Caco-2 (cell line): Measurements from ENCODE around the gene KREMEN2. TPM values are rescaled to one million over a fixed set of nuclear protein-coding genes. Genes with fewer than 3 reads are reported as not detected.
A peak's percentile ranks its signal among the peaks of the same experiment; 100 is the strongest.

Experiments
- BruUV-seq: library from RNA; stranded (reverse); fragments of 400-500 nt; replicated peaks from 2 replicates; lab custom pipeline; 2021; lab: Mats Ljungman, UMichigan
- CTCF ChIA-PET: fragments of 300-600 bp; sonication (Branson Sonifier 250); formaldehyde crosslinking; loops from one replicate; lab custom pipeline; 2022; ENCODE audit warnings: antibody characterized with exemption; lab: Charles Lee
- POLR2A ChIA-PET: fragments of 300-600 bp; sonication (Branson Sonifier 250); formaldehyde crosslinking; loops from one replicate; lab custom pipeline; 2022; ENCODE audit warnings: antibody characterized with exemption; lab: Charles Lee
- DNase-seq, 2 experiments: peaks; one replicate each; pipeline versions ENCODE4 v3.0.0 to v3.0.0-alpha.2; 2020 to 2022
- H3K27me3 ChIP-seq: replicated peaks from 2 replicates; pipeline ENCODE4 v1.6.0; 2011; ENCODE audit warnings: low read length; ENCODE audit not compliant: control insufficient read depth, insufficient read depth
- H3K36me3 ChIP-seq: 2 replicates; pipeline ENCODE4 v1.5.1; 2011; ENCODE audit warnings: low read length; ENCODE audit not compliant: control insufficient read depth, insufficient read depth
- H3K4me1 ChIP-seq: fragments of 250-450 bp; sonication (Bioruptor Pico); 2 replicates; pipeline ENCODE4 v1.5.1; 2020; ENCODE audit warnings: mild to moderate bottlenecking
- H3K4me3 ChIP-seq: 2 replicates; pipeline ENCODE4 v1.5.1; 2011; ENCODE audit warnings: low read depth, mild to moderate bottlenecking, control low read depth, low read length
- H3K9me3 ChIP-seq: fragments of 250-450 bp; sonication (Bioruptor Pico); 2 replicates; pipeline ENCODE4 v1.5.1; 2020; ENCODE audit warnings: mild to moderate bottlenecking, moderate library complexity
- H3K27ac Mint-ChIP-seq: one replicate; pipeline ENCODE4 v1.8.0; 2022; ENCODE audit warnings: mixed read lengths; ENCODE audit not compliant: unreplicated experiment
- H3K27me3 Mint-ChIP-seq: one replicate; pipeline ENCODE4 v1.8.0; 2022; ENCODE audit warnings: mixed read lengths; ENCODE audit not compliant: insufficient read depth, unreplicated experiment
- H3K36me3 Mint-ChIP-seq: one replicate; pipeline ENCODE4 v1.8.0; 2022; ENCODE audit warnings: mild to moderate bottlenecking, mixed read lengths; ENCODE audit not compliant: insufficient read depth, unreplicated experiment
- H3K4me1 Mint-ChIP-seq: one replicate; pipeline ENCODE4 v1.8.0; 2022; ENCODE audit warnings: low read depth, mixed read lengths; ENCODE audit not compliant: unreplicated experiment
- H3K4me3 Mint-ChIP-seq: one replicate; pipeline ENCODE4 v1.8.0; 2022; ENCODE audit warnings: mild to moderate bottlenecking, moderate library complexity, mixed read lengths; ENCODE audit not compliant: unreplicated experiment
- H3K9me3 Mint-ChIP-seq: one replicate; pipeline ENCODE4 v1.8.0; 2022; ENCODE audit warnings: mixed read lengths; ENCODE audit not compliant: unreplicated experiment
- CTCF ChIP-seq, 2 experiments: fragments of 200-600 bp in 1 of 2; IDR thresholded peaks; 1 replicate in 1 of 2; 2 replicates in 1 of 2; pipeline versions ENCODE4 v1.5.1 to v1.8.0; 2011 to 2022; ENCODE audit warnings: antibody characterized with exemption in 1 of 2, control low read depth in 1 of 2, inconsistent platforms in 1 of 2, low read depth in 1 of 2, low read length in 1 of 2, mild to moderate bottlenecking in 1 of 2, moderate library complexity in 1 of 2; ENCODE audit not compliant: insufficient read depth in 1 of 2, severe bottlenecking in 1 of 2, unreplicated experiment in 1 of 2
- intact Hi-C: fragments of 100-400 bp; cut with micrococcal nuclease; formaldehyde crosslinking; loops from one replicate; pipeline ENCODE4 v1.10.0; 2022; ENCODE audit not compliant: unreplicated experiment
- total RNA-seq: library from RNA; stranded (reverse); gene quantifications from 2 replicates; pipeline ENCODE4 v1.2.3, GENCODE V29; 2022

Gene KREMEN2
- total RNA-seq, 1 experiment from 2014 or later, result 2.2 TPM

GRCh38 chr16:2977440-2977839, 13.4 kb downstream of the KREMEN2 start:
- H3K4me1 Mint-ChIP-seq, result no peaks in the 10 kb centered on the region
- CTCF ChIA-PET, result interaction anchor here (0.7 kb wide), 1 partner anchor 20 kb away, joined by 3 read pairs; no protein-coding TSS in a partner anchor

GRCh38 chr16:2979669-2980226, 15.7 kb downstream of the KREMEN2 start:
- H3K4me3 Mint-ChIP-seq, result peak overlapping the region; percentile 91
- H3K4me3 ChIP-seq, result peak overlapping the region; percentile 82
- no peaks in the 10 kb centered on the region for H3K27me3 Mint-ChIP-seq
- intact Hi-C loops, result no loop called here
- H3K27ac Mint-ChIP-seq, result peak overlapping the region; percentile 80
- no peaks in the 10 kb centered on the region for H3K4me1 Mint-ChIP-seq
- POLR2A ChIA-PET, result interaction anchor here (0.7 to 1.5 kb wide), 3 partner anchors 24 to 63 kb away, joined by 3 to 5 read pairs (median 5); no protein-coding TSS in a partner anchor
- H3K36me3 Mint-ChIP-seq, result peaks cover 18% of the 10 kb centered on the region
- DNase-seq, result peak in 1 of 2 experiments; percentile 60
- H3K9me3 Mint-ChIP-seq, result no peaks in the 10 kb centered on the region
- no peaks in the 10 kb centered on the region; the same call in 1 of the 2 replicates for H3K36me3 ChIP-seq
- no peak for TF ChIP-seq CTCF (IDR thresholded peaks at IDR 0.05; ENCODE audit: insufficient read depth in 1 of 2, low read depth in 1 of 2, low read length in 1 of 2, severe bottlenecking in 1 of 2, unreplicated experiment in 1 of 2)
- H3K27me3 ChIP-seq, result no peaks in the 10 kb centered on the region
- CTCF ChIA-PET, result interaction anchor here (0.6 to 1.7 kb wide), 2 partner anchors 10 to 171 kb away, joined by 5 to 6 read pairs; partner anchors contain the start of gene PAQR4
- TSS peak; percentile 56 for BruUV-seq
- H3K4me1 ChIP-seq, result peaks cover 16% of the 10 kb centered on the region
- no peaks in the 10 kb centered on the region for H3K9me3 ChIP-seq

More at GRCh38 chr16:2977440-2977839, 13.4 kb downstream of the KREMEN2 start:
- no peak overlapping the region for H3K4me3 Mint-ChIP-seq
- Histone ChIP-seq H3K27me3 (no peaks in the 10 kb centered on the region), H3K4me1 (peaks cover 11% of the 10 kb centered on the region), H3K4me3 (no peak overlapping the region), H3K36me3 (no peaks in the 10 kb centered on the region; the same call in 1 of the 2 replicates), H3K9me3 (no peaks in the 10 kb centered on the region)
- POLR2A ChIA-PET, result no interaction called here
- H3K27me3 Mint-ChIP-seq, result no peaks in the 10 kb centered on the region
- no peak for DNase-seq
- no peak overlapping the region for H3K27ac Mint-ChIP-seq
- peaks cover 32% of the 10 kb centered on the region for H3K36me3 Mint-ChIP-seq
- no TSS peak for BruUV-seq
- H3K9me3 Mint-ChIP-seq, result no peaks in the 10 kb centered on the region
- no peak for TF ChIP-seq CTCF (IDR thresholded peaks at IDR 0.05; ENCODE audit: insufficient read depth in 1 of 2, low read depth in 1 of 2, low read length in 1 of 2, severe bottlenecking in 1 of 2, unreplicated experiment in 1 of 2)
- intact Hi-C loops, result no loop called here

- intact Hi-C loops, result loop anchor here (1.0 kb wide), 1 partner anchor 44 kb away; the partner anchor contains the start of gene THOC6
- H3K36me3 ChIP-seq, result no peaks in the 10 kb centered on the region; the same call in 1 of the 2 replicates
- peak; percentile 87 to 95 for DNase-seq
- Mint-ChIP-seq H3K36me3 (peaks cover 18% of the 10 kb centered on the region), H3K4me3 (peak within 1 kb of the TSS; percentile 91), H3K27ac (peak within 1 kb of the TSS; percentile 80), H3K4me1 (no peaks in the 10 kb centered on the region), H3K9me3 (no peaks in the 10 kb centered on the region), H3K27me3 (no peaks in the 10 kb centered on the region)
- POLR2A ChIA-PET, result interaction anchor here (0.7 to 1.7 kb wide), 4 partner anchors 16 to 62 kb away, joined by 3 to 5 read pairs (median 5); partner anchors contain the start of gene KREMEN2
- CTCF ChIA-PET, result interaction anchor here (0.6 to 1.7 kb wide), 4 partner anchors 11 to 171 kb away, joined by 4 to 6 read pairs (median 6); partner anchors contain the start of gene PAQR4
- H3K4me3 ChIP-seq, result peak within 1 kb of the TSS; percentile 82
- H3K9me3 ChIP-seq, result no peaks in the 10 kb centered on the region
- TSS peak; percentile 78 for BruUV-seq
- H3K27me3 ChIP-seq, result no peaks in the 10 kb centered on the region
- peaks cover 16% of the 10 kb centered on the region for H3K4me1 ChIP-seq
- no peak for TF ChIP-seq CTCF (IDR thresholded peaks at IDR 0.05; ENCODE audit: insufficient read depth in 1 of 2, low read depth in 1 of 2, low read length in 1 of 2, severe bottlenecking in 1 of 2, unreplicated experiment in 1 of 2)
Observed at GRCh38 chr16:2980227-2981176, 16.4 kb downstream of the KREMEN2 start, which contains the start of gene PKMYT1. Gene PKMYT1 (minus strand): TSS chr16:2980446. CDS start chr16:2979657, 789 bp downstream.
